GM12801 (cell line): ENCODE measurements around the gene PRKCQ.

Experiments
- CTCF ChIP-seq: IDR thresholded peaks from one replicate; pipeline ENCODE4 v1.5.1; 2011; ENCODE audit warnings: control low read depth; ENCODE audit not compliant: insufficient read length; ENCODE audit errors: extremely low read depth

The PRKCQ gene

GRCh38 chr10:6487920-6488319 lies 92.2 kb downstream of the PRKCQ start:
- TF ChIP-seq CTCF = no peak

GRCh38 chr10:6486309-6486708 lies 93.8 kb downstream of the PRKCQ start:
- TF ChIP-seq CTCF = no peak

GRCh38 chr10:6482737-6483357 lies 97.2 kb downstream of the PRKCQ start:
- TF ChIP-seq CTCF = no peak

DNA sequence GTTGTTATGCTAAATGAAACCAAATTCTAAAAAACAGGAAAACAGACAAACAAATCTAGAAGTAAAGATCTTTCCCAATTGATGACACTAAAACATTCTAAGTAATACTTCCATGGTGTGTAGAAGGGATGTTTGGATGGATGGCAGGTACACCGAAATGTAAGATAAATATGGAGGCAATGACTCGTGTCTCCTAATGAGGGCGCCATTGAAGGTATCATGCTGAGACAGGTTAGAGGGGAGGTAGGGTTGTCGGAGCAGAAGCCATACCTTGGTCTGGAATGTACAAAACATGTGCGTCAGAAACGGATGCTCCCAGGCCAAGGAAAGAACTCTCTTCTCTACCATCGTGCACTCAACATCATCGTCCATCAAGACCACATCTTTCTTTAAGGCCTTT lies 101.4 kb downstream of the PRKCQ start:
- TF ChIP-seq CTCF = no peak

DNA sequence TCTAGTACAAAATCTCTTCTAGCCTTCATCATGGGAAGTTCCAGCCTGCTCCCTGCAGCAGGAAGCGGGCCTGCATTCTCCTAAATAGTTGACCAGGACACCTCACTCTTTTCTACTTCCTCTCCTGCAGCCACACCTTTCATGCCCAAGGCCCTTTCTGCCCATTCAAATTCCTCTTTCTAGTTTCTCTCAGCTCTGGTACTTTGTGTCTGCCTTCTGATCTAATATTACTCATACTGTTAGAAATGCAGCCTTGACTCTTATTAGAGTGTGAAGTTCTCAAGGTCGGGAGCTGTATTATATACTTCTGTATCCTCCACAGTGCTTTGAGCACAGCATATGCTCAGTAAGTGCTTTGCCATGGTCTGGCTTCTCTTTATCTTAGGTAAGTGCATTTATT lies 103.1 kb downstream of the PRKCQ start:
- TF ChIP-seq CTCF = no peak

DNA sequence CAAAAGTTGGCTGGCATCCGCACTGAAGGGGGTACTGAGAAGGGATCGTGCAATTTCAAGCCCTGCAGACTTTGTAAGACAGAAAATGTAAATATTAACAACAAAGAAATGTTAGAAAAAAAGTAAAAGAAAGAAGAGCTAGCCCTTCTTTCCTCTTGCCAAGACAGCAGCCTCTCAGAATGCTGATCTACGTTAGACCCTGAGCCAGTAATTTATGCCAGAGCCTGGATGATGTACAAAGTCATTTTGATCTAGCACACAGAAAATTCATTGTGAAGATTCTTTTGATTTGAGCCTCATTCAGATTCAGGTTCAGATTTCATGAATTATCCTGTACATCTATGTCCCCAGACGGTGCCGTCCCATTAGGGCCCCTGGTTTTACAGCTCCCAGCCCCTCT lies 105.2 kb downstream of the PRKCQ start:
- TF ChIP-seq CTCF = no peak

- TF ChIP-seq CTCF = no peak
These were observed 106.1 kb downstream of the PRKCQ start for GRCh38 chr10:6473901-6474370.
